Transverse colon (tissue), 4 donors: ENCODE data around the gene GCNA. TPM values are rescaled to one million over a fixed set of nuclear protein-coding genes. Genes with fewer than 3 reads are reported as not detected.
"Not testable (repeated sequence)": the region's sequence is repeated elsewhere in the genome, so short reads cannot be mapped to it uniquely, and the experiment has no call there.

ENCODE experiments used
- DNase-seq: peaks from one replicate; pipeline ENCODE4 v3.0.0-alpha.2; 2019
- H3K27ac ChIP-seq, 4 donors: fragments of 200-600 bp; sonication (generic); 2 replicates each; pipeline ENCODE4 v1.5.1; 2016 to 2018; ENCODE audit warnings: inconsistent platforms in 4 of 4
- H3K27me3 ChIP-seq: fragments of 200-600 bp; sonication (generic); 2 replicates; pipeline ENCODE4 v1.5.1; 2017; ENCODE audit warnings: inconsistent platforms
- H3K36me3 ChIP-seq, 4 donors: fragments of 200-600 bp; sonication (generic); 2 replicates each; pipeline ENCODE4 v1.5.1; 2017 to 2019; ENCODE audit warnings: inconsistent platforms in 4 of 4
- H3K4me1 ChIP-seq, 4 donors: fragments of 200-600 bp; sonication (generic); 2 replicates each; pipeline ENCODE4 v1.5.1; 2017 to 2020; ENCODE audit warnings: inconsistent platforms in 4 of 4
- H3K4me3 ChIP-seq, 4 donors: fragments of 200-600 bp; sonication (generic); 1 replicate in 1 of 4; 2 replicates in 3 of 4; pipeline versions ENCODE4 v1.5.1 to v1.6.1; 2017 to 2019; ENCODE audit warnings: inconsistent platforms in 4 of 4
- H3K9me3 ChIP-seq, 2 donors: fragments of 200-600 bp; sonication (generic); 2 replicates each; pipeline ENCODE4 v1.5.1; 2017 to 2019; ENCODE audit warnings: inconsistent platforms in 2 of 2
- EP300 ChIP-seq: sonication (generic); formaldehyde crosslinking; IDR thresholded peaks from one replicate; pipeline ENCODE4 v1.6.1; 2017; ENCODE audit warnings: antibody characterized with exemption, low read depth
- POLR2A ChIP-seq: fragments of 450-650 bp; IDR thresholded peaks from one replicate; pipeline ENCODE4 v1.6.1; 2016; ENCODE audit warnings: antibody characterized with exemption, mild to moderate bottlenecking, moderate library complexity
- POLR2AphosphoS5 ChIP-seq, 3 donors: sonication (generic); formaldehyde crosslinking; IDR thresholded peaks; one replicate each; pipeline ENCODE4 v1.6.1; 2016; ENCODE audit warnings: antibody characterized with exemption in 3 of 3
- WGBS, 2 donors: methylation state at CpG; one replicate each; pipeline ENCODE4 v1.1.5; 2018; ENCODE audit warnings: low coverage in 1 of 2; 5-methylcytosine and 5-hydroxymethylcytosine counted together
- in situ Hi-C, 4 donors: fragments of 200-750 bp; cut with MboI; loops; one replicate each; pipeline versions ENCODE4 v1.15.0 to v1.15.1; 2017; ENCODE audit warnings: low sequenced_read_pairs in 3 of 4, low pct_ligation_motif_present in 1 of 4, low pct_unique_long_range_greater_than_20kb in 1 of 4
- intact Hi-C: fragments of 100-400 bp; cut with DNase I; formaldehyde crosslinking; loops from one replicate; pipeline ENCODE4 v1.15.1; 2023; ENCODE audit warnings: low total_unique reads
- total RNA-seq, 4 donors: library from RNA; depleted of rRNA; stranded (reverse); fragments of >200 nt; gene quantifications; one replicate each; pipeline ENCODE4 v1.1.0, GENCODE V29; 2016
- TF ChIP-seq, protein P1 (sequence below), 5 experiments: fragments of 200-600 bp in 3 of 5; fragments of 450-650 bp in 2 of 5; sonication (generic) in 3 of 5; IDR thresholded peaks; 1 replicate in 2 of 5; 2 replicates in 3 of 5; pipeline ENCODE4 v1.5.1; 2016 to 2017; ENCODE audit warnings: antibody characterized with exemption in 5 of 5, inconsistent platforms in 3 of 5, mild to moderate bottlenecking in 2 of 5, moderate library complexity in 1 of 5

The GCNA gene
- total RNA-seq, 4 donors from 2014 or later: 1.9 to 3.7 (median 3.0) TPM

DNA sequence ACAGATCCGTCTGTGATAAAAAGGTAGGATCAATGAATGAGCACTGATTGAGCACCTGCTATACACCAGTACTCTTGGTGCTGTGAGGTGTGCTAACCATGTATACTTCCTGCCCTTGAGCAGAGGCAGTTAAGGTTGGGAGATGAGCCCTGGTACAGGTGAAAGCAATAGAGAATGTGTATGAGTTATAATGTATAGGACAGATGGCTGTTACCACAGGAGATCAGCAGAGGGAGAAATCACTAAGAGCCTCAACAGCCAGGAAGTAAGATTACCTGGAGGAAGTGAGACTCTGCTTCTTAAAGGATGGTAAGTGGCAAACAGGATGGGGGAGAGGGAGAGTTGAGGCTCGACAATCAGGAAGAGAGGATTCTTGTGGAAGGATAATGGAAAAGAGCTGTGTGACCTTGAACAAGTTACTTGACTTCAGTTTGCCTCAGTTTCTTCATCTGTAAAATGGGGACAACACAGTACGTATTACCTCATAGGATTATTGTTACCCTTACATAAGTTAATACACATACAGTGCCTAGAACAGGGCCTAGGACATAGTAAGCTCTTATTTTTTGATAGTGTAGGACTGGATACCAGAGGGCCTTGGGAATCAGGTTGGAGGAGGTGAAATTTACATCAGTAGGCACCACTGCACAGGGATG is 31.0 kb downstream of the GCNA start:
- H3K4me3 ChIP-seq: no peak overlapping the region
- TF ChIP-seq POLR2A (no peak), EP300 (no peak), POLR2AphosphoS5 (IDR thresholded peaks at IDR 0.05) (no peak)
- TF ChIP-seq, protein P1, sequence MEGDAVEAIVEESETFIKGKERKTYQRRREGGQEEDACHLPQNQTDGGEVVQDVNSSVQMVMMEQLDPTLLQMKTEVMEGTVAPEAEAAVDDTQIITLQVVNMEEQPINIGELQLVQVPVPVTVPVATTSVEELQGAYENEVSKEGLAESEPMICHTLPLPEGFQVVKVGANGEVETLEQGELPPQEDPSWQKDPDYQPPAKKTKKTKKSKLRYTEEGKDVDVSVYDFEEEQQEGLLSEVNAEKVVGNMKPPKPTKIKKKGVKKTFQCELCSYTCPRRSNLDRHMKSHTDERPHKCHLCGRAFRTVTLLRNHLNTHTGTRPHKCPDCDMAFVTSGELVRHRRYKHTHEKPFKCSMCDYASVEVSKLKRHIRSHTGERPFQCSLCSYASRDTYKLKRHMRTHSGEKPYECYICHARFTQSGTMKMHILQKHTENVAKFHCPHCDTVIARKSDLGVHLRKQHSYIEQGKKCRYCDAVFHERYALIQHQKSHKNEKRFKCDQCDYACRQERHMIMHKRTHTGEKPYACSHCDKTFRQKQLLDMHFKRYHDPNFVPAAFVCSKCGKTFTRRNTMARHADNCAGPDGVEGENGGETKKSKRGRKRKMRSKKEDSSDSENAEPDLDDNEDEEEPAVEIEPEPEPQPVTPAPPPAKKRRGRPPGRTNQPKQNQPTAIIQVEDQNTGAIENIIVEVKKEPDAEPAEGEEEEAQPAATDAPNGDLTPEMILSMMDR (IDR thresholded peaks at IDR 0.05): no peak
- no peaks in the 10 kb centered on the region for H3K4me1 ChIP-seq
- 78 to 80% methylated on average over 1 to 3 of the region's 3 CpGs for WGBS, 2 donors
- no peaks in the 10 kb centered on the region for H3K27me3 ChIP-seq
- no peaks in the 10 kb centered on the region for H3K9me3 ChIP-seq
- intact Hi-C loops: no loop called here
- H3K27ac ChIP-seq: no peak overlapping the region
- peaks cover 0 to 6% (median 0%) of the 10 kb centered on the region in 4 donors for H3K36me3 ChIP-seq
- in situ Hi-C loops: no loop called here
- no peak for DNase-seq

DNA sequence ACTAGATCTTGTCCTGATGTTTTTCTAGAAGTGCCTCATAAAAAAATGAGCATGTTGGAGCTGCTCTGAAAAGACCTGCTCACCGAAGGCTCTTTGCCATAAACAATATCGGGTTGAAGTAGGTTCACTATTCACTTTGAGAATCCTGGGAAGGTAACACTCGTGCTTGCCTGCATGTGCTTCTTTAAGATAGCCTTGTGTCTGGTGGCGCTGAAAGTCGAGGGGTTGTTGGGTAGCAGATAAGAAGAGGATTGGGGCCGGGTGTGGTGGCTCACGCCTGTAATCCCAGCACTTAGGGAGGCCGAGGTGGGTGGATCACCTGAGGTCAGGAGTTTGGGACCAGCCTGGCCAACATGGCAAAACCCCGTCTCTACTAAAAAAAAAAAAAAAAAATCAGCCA is 33.5 kb downstream of the GCNA start:
- H3K36me3 ChIP-seq, H3K4me3 ChIP-seq, intact Hi-C loops, H3K27me3 ChIP-seq, H3K4me1 ChIP-seq, H3K9me3 ChIP-seq, in situ Hi-C loops, DNase-seq, H3K27ac ChIP-seq: not testable (repeated sequence)
- 91% methylated on average over 9 of the region's 9 CpGs; no CpG with 5 or more reads in 1 of the 2 donors for WGBS, 2 donors

DNA sequence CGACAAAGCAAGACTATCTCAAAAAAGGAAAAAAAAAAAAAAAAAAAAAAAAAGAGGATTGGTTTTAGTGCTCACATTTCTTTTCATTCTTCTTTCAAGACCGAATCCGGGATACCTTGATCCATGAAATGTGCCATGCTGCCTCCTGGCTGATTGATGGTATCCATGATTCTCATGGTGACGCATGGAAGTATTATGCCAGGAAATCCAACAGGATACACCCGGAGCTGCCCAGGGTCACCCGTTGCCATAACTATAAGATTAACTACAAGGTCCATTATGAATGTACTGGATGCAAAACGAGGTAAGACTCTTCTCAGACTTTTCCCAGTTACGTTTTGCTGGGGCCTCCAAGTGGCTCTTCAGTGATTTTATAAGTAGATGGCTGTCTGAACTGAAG is 34.0 kb downstream of the GCNA start:
- H3K4me3 ChIP-seq: no peak overlapping the region
- in situ Hi-C loops: no loop called here
- no peak for TF ChIP-seq POLR2A
- TF ChIP-seq EP300: no peak
- TF ChIP-seq, protein P1 (IDR thresholded peaks at IDR 0.05): no peak
- TF ChIP-seq POLR2AphosphoS5 (IDR thresholded peaks at IDR 0.05): no peak
- intact Hi-C loops: no loop called here
- peaks cover 0 to 6% (median 0%) of the 10 kb centered on the region in 4 donors for H3K36me3 ChIP-seq
- no peaks in the 10 kb centered on the region for H3K9me3 ChIP-seq
- H3K4me1 ChIP-seq: peaks cover 0 to 5% (median 1%) of the 10 kb centered on the region in 4 donors
- DNase-seq: no peak
- 83% methylated on average over 8 of the region's 8 CpGs; no CpG with 5 or more reads in 1 of the 2 donors for WGBS, 2 donors
- H3K27me3 ChIP-seq: no peaks in the 10 kb centered on the region
- H3K27ac ChIP-seq: no peak overlapping the region

DNA sequence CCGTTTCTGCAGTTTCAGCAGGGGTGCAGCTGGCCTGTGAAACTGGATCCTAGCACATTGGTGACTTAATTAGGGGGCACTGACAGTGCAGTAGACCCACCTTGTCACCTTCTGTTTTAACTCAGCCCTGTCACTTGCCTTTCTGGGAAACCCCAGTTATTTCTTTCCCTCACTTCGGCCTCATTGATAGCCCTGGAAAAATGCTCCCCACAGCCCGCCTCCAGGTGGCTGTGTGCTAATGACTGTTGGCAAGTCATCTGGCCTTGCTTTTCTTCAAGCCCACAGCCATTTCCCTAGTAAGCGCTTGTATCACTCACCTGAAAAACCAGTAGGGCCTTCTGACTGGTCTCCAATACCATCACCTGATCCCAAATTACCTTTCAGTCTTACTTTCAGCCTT is 36.8 kb downstream of the GCNA start:
- Histone ChIP-seq H3K4me1 (peaks cover 0 to 15% (median 13%) of the 10 kb centered on the region in 4 donors), H3K9me3 (no peaks in the 10 kb centered on the region), H3K4me3 (no peak overlapping the region), H3K27me3 (no peaks in the 10 kb centered on the region), H3K36me3 (peaks cover 0 to 6% (median 0%) of the 10 kb centered on the region in 4 donors), H3K27ac (no peak overlapping the region)
- WGBS, 2 donors: 97% methylated on average over 4 of the region's 4 CpGs; no CpG with 5 or more reads in 1 of the 2 donors
- intact Hi-C loops: no loop called here
- DNase-seq: no peak
- in situ Hi-C loops: no loop called here
- TF ChIP-seq, protein P1 (IDR thresholded peaks at IDR 0.05): no peak
- no peak for TF ChIP-seq EP300
- no peak for TF ChIP-seq POLR2AphosphoS5 (IDR thresholded peaks at IDR 0.05)
- TF ChIP-seq POLR2A: no peak

- peaks cover 0 to 17% (median 13%) of the 10 kb centered on the region in 4 donors for H3K4me1 ChIP-seq
- intact Hi-C loops: no loop called here
- no peak for DNase-seq
- peak overlapping the region in 3 of 4 donors; percentile 34 to 84 (median 82) for H3K27ac ChIP-seq
- no peaks in the 10 kb centered on the region for H3K9me3 ChIP-seq
- peaks cover 0 to 3% (median 0%) of the 10 kb centered on the region in 4 donors for H3K36me3 ChIP-seq
- in situ Hi-C loops: no loop called here
- no peak for TF ChIP-seq POLR2AphosphoS5 (IDR thresholded peaks at IDR 0.05)
- no peak for TF ChIP-seq EP300
- TF ChIP-seq, protein P1 (IDR thresholded peaks at IDR 0.05): no peak
- TF ChIP-seq POLR2A: no peak
- WGBS, 2 donors: 67% methylated on average over 10 of the region's 10 CpGs; no CpG with 5 or more reads in 1 of the 2 donors
- no peaks in the 10 kb centered on the region for H3K27me3 ChIP-seq
- no peak overlapping the region for H3K4me3 ChIP-seq
Observed at GRCh38 chrX:71615954-71616353, 37.7 kb downstream of the GCNA start.
